Measurements from ENCODE around the gene MAP7. TPM values are rescaled to one million over a fixed set of nuclear protein-coding genes. Genes with fewer than 3 reads are reported as not detected.

MAP7 gene
- total and polyA plus RNA-seq, 2 experiments from 2014 or later = 44.7 to 49.2 TPM

DNA sequence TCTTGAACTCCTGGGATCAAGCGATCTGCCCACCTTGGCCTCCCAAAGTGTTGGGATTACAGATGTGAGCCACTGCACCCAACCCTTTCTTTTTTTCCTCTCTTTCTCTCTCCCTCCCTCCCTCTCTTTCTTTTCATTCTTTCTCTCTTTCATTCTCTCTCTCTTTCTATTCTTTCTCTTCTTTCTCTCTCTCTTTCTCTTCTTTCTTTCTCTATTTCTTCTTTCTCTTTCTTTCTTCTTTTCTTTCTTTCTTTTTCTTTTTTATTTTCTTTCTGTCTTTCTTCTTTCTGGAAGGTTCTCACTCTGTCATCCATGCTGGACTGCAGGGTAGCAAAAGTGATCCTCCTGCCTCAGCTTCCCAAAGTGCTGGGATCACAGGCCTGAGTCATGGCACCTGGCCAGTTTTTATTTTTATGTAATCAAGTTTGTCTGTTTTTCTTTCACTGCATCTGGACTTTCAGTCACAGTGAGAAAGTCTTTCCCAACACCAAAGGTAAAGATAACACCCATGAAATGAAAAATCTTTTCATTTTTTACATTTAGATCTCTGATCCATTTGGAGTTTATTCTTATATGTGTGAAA, 240.4 kb downstream of the MAP7 start:
- Histone ChIP-seq H3K36me3 (ENCODE audit: insufficient read depth) (no peaks in the 10 kb centered on the region), H3K4me2 (no peak overlapping the region), H3K27ac (ENCODE audit: low read depth) (no peak overlapping the region), H3K79me2 (replicated peaks; ENCODE audit: insufficient read depth) (no peaks in the 10 kb centered on the region), H3K4me3 (no peak overlapping the region), H3K9me2 (ENCODE audit: insufficient read depth) (0 out of 2 replicates have a peak, but pooled peaks cover 5% of the 10 kb centered on the region), H3K27me3 (ENCODE audit: insufficient read depth) (no peaks in the 10 kb centered on the region), H3K4me1 (ENCODE audit: insufficient read depth) (no peaks in the 10 kb centered on the region), H2AFZ (peak overlapping the region; percentile 56; the same call in 1 of the 2 replicates), H3F3A (replicated peaks; ENCODE audit: low read depth) (no peaks in the 10 kb centered on the region), H4K20me1 (replicated peaks; ENCODE audit: insufficient read depth) (no peaks in the 10 kb centered on the region)
- Mint-ChIP-seq H3K4me3 (no peak overlapping the region), H3K27ac (no peak overlapping the region), H3K4me1 (no peaks in the 10 kb centered on the region), H3K36me3 (ENCODE audit: low read depth) (no peaks in the 10 kb centered on the region), H3K9me3 (no peaks in the 10 kb centered on the region), H3K27me3 (ENCODE audit: insufficient read depth, low read depth, poor library complexity) (peaks cover 8% of the 10 kb centered on the region)
- TF ChIP-seq EZH2 (IDR thresholded peaks at IDR 0.05; ENCODE audit: low read depth, unreplicated experiment) (no peak), JUNB (IDR thresholded peaks at IDR 0.05; ENCODE audit: unreplicated experiment) (no peak), CTCF (conservative IDR thresholded peaks at IDR 0.05; ENCODE audit: low read depth in 2 of 2) (no peak), REST (IDR thresholded peaks at IDR 0.05; ENCODE audit: unreplicated experiment) (no peak), ZNF462 (CRISPR knock-in tag; IDR thresholded peaks at IDR 0.05) (no peak), NANOG (IDR thresholded peaks at IDR 0.05; ENCODE audit: borderline replicate concordance) (no peak), CREB1 (CRISPR knock-in tag; IDR thresholded peaks at IDR 0.05; ENCODE audit: low read depth) (no peak)
- DNase-seq (ENCODE audit: low spot score) (no peak), ATAC-seq (no peak)
